ENCODE results near the gene CNOT2.
"Not testable (repeated sequence)": the region's sequence is repeated elsewhere in the genome, so short reads cannot be mapped to it uniquely, and the experiment has no call there.

Gene CNOT2

GRCh38 chr12:70367258-70368141 is 124.3 kb downstream of the CNOT2 start:
- DNase-seq, result no peak

DNA sequence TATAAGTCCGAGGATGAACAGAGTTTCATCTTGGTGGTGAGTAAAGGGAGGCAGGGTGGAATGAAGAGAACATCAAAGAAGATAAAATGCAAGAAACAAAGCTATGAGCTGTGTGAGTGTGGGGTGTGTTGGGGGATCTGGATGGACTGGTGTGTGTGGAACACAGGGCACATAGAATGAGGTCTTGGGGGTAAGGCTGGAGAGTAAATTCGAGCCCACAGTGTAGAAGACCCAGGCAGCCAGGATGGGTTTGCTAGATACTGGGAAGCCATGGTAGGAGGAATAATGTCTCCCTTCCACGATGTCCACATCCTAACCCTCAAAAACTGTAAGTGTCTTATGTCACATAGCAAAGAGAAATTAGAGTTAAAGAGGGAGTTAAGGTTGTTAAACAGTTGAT is 129.6 kb downstream of the CNOT2 start:
- DNase-seq, result no peak

- peak; percentile 19 for DNase-seq
Observed at GRCh38 chr12:70379846-70380245, 136.6 kb downstream of the CNOT2 start.

- DNase-seq, result no peak
Observed at GRCh38 chr12:70383484-70383883, 140.3 kb downstream of the CNOT2 start.

DNA sequence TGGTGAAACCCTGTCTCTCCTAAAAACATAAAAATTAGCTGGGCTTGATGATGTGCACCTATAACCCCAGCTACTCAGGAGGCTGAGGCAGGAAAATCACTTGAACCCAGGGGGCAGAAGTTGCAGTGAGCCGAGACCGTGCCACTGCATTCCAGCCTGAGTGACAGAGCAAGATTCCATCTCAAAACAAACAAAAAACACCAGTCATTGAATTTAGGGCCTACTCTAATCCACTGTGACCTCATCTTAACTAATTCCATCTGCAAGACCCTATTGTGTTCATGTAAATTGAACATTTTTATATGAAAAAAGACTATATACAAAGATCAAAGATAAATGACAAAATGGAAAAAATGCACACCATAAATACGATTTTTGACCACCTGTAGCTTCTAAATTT is 140.7 kb downstream of the CNOT2 start:
- no peak for DNase-seq

DNA sequence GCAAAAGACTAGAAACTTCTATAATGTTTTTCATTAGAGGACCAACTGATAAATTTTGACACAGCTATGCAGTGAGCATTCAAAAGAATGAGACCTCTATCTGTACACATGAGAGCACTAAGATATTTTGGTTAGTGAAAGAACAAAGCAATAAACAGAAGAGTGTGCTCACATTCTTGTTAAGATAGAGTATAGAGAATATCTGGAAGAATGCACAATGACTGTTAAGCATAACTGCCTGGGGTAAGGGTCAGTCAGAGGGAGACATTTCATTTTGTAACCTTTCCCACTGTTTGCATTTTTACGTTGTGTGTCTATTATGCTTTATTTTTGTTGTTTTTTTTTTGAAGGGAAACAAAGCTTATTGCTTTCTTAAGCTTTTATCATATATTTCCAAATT is 143.5 kb downstream of the CNOT2 start:
- no peak for DNase-seq

GRCh38 chr12:70389678-70390077 is 146.4 kb downstream of the CNOT2 start:
- DNase-seq, result no peak

DNA sequence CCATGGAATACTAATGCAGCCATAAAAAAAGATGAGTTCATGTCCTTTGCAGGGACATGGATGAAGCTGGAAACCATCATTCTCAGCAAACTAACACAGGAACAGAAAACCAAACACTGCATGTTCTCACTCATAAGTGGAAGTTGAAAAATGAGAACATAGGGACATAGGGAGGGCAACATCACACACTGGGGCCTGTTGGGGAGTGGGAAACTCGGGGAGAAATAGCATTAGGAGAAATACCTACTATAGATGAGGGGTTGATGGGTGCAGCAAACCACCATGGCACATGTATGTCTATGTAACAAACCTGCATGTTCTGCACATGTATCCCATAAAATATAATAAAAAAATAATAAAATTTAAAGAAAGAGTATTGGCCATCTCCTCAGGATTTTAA is 149.4 kb downstream of the CNOT2 start:
- DNase-seq, result not testable (repeated sequence)

DNA sequence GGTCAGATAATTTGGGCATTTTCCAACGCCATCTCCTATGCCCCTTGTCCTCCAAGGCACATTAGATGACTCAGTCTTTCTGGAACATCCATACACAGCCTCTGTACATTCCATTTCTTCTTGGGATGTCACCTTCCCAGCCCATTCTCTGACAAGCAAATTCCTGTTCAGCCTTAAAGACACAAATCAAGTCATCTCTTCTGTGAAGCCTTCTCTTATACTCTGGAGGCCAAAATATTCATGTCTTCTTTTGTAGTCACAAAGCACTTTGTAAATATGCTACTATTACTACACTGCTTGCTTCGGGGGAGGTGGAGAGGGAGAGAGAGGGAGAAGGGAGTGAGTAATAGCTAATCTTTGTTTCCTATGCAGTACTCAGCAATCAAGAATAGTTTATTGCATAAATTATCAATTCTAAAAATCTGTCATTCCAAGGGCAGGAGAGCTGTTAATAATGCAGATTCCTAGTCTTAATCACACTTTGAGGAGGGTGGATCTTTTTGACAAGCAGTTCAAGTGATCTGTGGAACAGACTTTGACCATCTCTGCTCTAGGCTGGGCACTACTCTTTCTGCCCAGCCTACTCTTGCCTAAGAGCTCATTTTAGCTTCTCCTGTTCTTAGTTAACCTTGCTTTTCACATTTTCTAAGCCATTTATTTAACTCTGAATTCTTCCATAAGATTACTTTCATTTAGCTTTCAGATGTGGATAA is 150.7 kb downstream of the CNOT2 start:
- DNase-seq, result no peak

DNA sequence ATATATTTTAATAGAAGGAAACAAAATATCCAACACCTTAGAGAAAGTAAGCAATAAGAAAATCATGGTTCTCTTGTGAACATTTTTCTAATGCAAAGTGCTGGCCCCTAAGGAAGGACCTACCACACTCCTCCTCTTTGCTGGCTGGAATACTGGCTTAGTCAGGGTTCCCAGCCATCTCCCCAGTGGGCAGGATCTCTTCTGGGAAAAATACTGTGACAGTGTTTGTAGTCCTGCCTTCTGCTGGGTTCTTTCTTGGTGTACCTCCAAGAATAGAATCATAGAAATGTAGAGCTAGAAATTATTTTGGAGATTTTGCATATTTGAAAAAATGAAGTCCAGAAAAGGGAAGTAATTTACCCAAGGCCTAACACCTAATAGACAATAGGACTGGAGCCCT is 154.8 kb downstream of the CNOT2 start:
- DNase-seq, result no peak

- no peak for DNase-seq
Observed at GRCh38 chr12:70398862-70399261, 155.6 kb downstream of the CNOT2 start.

GRCh38 chr12:70399311-70399710 is 156.1 kb downstream of the CNOT2 start:
- DNase-seq, result no peak

GRCh38 chr12:70400124-70400523 is 156.9 kb downstream of the CNOT2 start:
- DNase-seq, result no peak

DNA sequence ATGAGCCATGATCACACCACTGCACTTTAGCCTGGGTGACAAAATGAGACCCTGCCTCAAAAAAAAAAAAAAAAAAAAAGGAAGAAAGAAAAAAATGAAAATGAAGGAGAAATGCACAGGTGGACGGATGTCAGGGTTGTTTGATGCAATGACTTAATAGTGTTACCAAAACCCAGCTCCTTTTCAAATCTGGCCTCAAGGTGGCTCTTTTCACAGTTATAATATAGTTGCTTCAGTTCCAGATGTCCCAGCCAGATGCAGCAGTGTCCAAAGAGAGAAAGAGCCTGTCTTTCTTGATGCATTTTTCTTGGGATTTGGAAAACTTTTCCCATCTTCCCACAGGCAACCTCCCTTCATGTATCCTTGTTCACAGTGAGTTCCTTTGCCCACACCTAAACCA is 159.4 kb downstream of the CNOT2 start:
- DNase-seq, result no peak

GRCh38 chr12:70403826-70404225 is 160.6 kb downstream of the CNOT2 start:
- DNase-seq, result no peak
